Upper lobe of left lung (tissue), 4 donors: ENCODE data around the gene MACROD2.

Experiments used
- EP300 ChIP-seq, 4 donors: sonication (generic); formaldehyde crosslinking; IDR thresholded peaks; one replicate each; pipeline ENCODE4 v1.5.1; 2017; ENCODE audit warnings: antibody characterized with exemption in 4 of 4, control low read depth in 2 of 4
- POLR2A ChIP-seq, 4 donors: fragments of 450-650 bp; IDR thresholded peaks; one replicate each; pipeline ENCODE4 v1.5.1; 2016 to 2017; ENCODE audit warnings: antibody characterized with exemption in 4 of 4, mild to moderate bottlenecking in 2 of 4
- POLR2AphosphoS5 ChIP-seq, 2 donors: sonication (generic); formaldehyde crosslinking; IDR thresholded peaks; one replicate each; pipeline ENCODE4 v1.5.1; 2017; ENCODE audit warnings: antibody characterized with exemption in 2 of 2
- TF ChIP-seq, protein P1 (sequence below), 6 experiments: fragments of 450-650 bp in 4 of 6; fragments of 200-600 bp in 2 of 6; sonication (generic) in 2 of 6; IDR thresholded peaks; one replicate each; pipeline ENCODE4 v1.5.1; 2016 to 2019; ENCODE audit warnings: antibody characterized with exemption in 6 of 6

DNA sequence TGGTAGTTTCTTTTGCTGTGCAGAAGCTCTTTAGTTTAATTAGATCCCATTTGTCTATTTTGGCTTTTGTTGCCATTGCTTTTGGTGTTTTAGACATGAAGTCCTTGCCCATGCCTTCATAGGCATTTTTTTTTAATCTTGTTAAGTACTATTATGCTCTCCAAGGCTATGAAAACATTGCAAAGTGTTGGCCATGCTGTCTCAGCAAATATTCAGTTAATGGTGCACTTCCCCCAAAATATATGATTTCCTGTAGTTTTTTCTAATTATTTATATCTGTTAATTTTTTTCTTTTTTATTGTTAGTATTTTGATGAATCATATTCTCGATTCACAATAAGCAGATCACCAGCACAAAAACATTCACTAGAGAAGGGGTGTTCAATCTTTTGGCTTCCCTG lies 1148.2 kb downstream of the MACROD2 start:
- TF ChIP-seq, protein P1, sequence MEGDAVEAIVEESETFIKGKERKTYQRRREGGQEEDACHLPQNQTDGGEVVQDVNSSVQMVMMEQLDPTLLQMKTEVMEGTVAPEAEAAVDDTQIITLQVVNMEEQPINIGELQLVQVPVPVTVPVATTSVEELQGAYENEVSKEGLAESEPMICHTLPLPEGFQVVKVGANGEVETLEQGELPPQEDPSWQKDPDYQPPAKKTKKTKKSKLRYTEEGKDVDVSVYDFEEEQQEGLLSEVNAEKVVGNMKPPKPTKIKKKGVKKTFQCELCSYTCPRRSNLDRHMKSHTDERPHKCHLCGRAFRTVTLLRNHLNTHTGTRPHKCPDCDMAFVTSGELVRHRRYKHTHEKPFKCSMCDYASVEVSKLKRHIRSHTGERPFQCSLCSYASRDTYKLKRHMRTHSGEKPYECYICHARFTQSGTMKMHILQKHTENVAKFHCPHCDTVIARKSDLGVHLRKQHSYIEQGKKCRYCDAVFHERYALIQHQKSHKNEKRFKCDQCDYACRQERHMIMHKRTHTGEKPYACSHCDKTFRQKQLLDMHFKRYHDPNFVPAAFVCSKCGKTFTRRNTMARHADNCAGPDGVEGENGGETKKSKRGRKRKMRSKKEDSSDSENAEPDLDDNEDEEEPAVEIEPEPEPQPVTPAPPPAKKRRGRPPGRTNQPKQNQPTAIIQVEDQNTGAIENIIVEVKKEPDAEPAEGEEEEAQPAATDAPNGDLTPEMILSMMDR (IDR thresholded peaks at IDR 0.05), result no peak
- TF ChIP-seq POLR2A (IDR thresholded peaks at IDR 0.05) (no peak), POLR2AphosphoS5 (IDR thresholded peaks at IDR 0.05) (no peak), EP300 (IDR thresholded peaks at IDR 0.05) (no peak)
